Trophoblast cell (in vitro differentiated cells and primary cell): ENCODE measurements around the gene MED4.
A peak's percentile ranks its signal among the peaks of the same experiment; 100 is the strongest.

Source experiments
- DNase-seq, 2 donors: peaks; one replicate each; pipeline ENCODE4 v3.0.0-alpha.2; 2016
- H2AFZ ChIP-seq: 2 replicates; pipeline ENCODE4 v1.6.1; 2013; ENCODE audit warnings: low read length, moderate library complexity, mild to moderate bottlenecking; ENCODE audit not compliant: insufficient read depth, poor library complexity
- H2AK5ac ChIP-seq: 2 replicates; pipeline ENCODE4 v1.6.1; 2013; ENCODE audit warnings: mild to moderate bottlenecking, low read length
- H2BK120ac ChIP-seq: 2 replicates; pipeline ENCODE4 v1.6.1; 2013; ENCODE audit warnings: low read length, mild to moderate bottlenecking, moderate library complexity; ENCODE audit not compliant: insufficient read depth, poor library complexity
- H2BK12ac ChIP-seq: 2 replicates; pipeline ENCODE4 v1.6.1; 2013; ENCODE audit warnings: mild to moderate bottlenecking, low read length, moderate library complexity
- H2BK5ac ChIP-seq: 2 replicates; pipeline ENCODE4 v1.6.1; 2013; ENCODE audit warnings: low read length, low read depth, moderate library complexity, mild to moderate bottlenecking; ENCODE audit not compliant: poor library complexity
- H3K14ac ChIP-seq: 2 replicates; pipeline ENCODE4 v1.6.1; 2013; ENCODE audit warnings: mild to moderate bottlenecking, low read length
- H3K18ac ChIP-seq: 2 replicates; pipeline ENCODE4 v1.6.1; 2013; ENCODE audit warnings: mild to moderate bottlenecking, low read length
- H3K23ac ChIP-seq: 2 replicates; pipeline ENCODE4 v1.6.1; 2013; ENCODE audit warnings: low read length
- H3K27ac ChIP-seq: 2 replicates; pipeline ENCODE4 v1.5.1; 2013; ENCODE audit warnings: low read depth, mild to moderate bottlenecking, inconsistent platforms, low read length, moderate library complexity
- H3K27me3 ChIP-seq: 2 replicates; pipeline ENCODE4 v1.6.1; 2013; ENCODE audit warnings: inconsistent platforms, mild to moderate bottlenecking, low read length, moderate library complexity; ENCODE audit not compliant: insufficient read depth
- H3K36me3 ChIP-seq, 2 experiments: 1 replicate in 1 of 2; 2 replicates in 1 of 2; pipeline ENCODE4 v1.6.1; 2013; ENCODE audit warnings: low read length in 2 of 2, mild to moderate bottlenecking in 2 of 2, moderate library complexity in 1 of 2; ENCODE audit not compliant: insufficient read depth in 2 of 2, control insufficient read depth in 1 of 2
- H3K4ac ChIP-seq: 2 replicates; pipeline ENCODE4 v1.6.1; 2013; ENCODE audit warnings: low read depth, mild to moderate bottlenecking, low read length, moderate library complexity
- H3K4me1 ChIP-seq, 2 experiments: 1 replicate in 1 of 2; 2 replicates in 1 of 2; pipeline ENCODE4 v1.6.1; 2013; ENCODE audit warnings: low read length in 2 of 2, mild to moderate bottlenecking in 2 of 2, moderate library complexity in 1 of 2; ENCODE audit not compliant: insufficient read depth in 2 of 2, control insufficient read depth in 1 of 2
- H3K4me2 ChIP-seq: 2 replicates; pipeline ENCODE4 v1.6.1; 2013; ENCODE audit warnings: inconsistent platforms, mild to moderate bottlenecking, low read length, moderate library complexity
- H3K4me3 ChIP-seq: 2 replicates; pipeline ENCODE4 v1.5.1; 2013; ENCODE audit warnings: mild to moderate bottlenecking, low read depth, low read length, inconsistent platforms
- H3K79me1 ChIP-seq: one replicate; pipeline ENCODE4 v1.6.1; 2013; ENCODE audit warnings: low read length
- H3K79me2 ChIP-seq: 2 replicates; pipeline ENCODE4 v1.6.1; 2013; ENCODE audit warnings: low read length, mild to moderate bottlenecking; ENCODE audit not compliant: control insufficient read depth, insufficient read depth, poor library complexity
- H3K9ac ChIP-seq: 2 replicates; pipeline ENCODE4 v1.6.1; 2013; ENCODE audit warnings: mild to moderate bottlenecking, low read length
- H3K9me3 ChIP-seq: 2 replicates; pipeline ENCODE4 v1.6.1; 2013; ENCODE audit warnings: low read depth, mild to moderate bottlenecking, control low read depth, inconsistent platforms, low read length; ENCODE audit not compliant: insufficient read depth
- H4K12ac ChIP-seq: 2 replicates; pipeline ENCODE4 v1.6.1; 2013; ENCODE audit warnings: low read depth, mild to moderate bottlenecking, low read length, moderate library complexity
- H4K8ac ChIP-seq: 2 replicates; pipeline ENCODE4 v1.6.1; 2013; ENCODE audit warnings: low read depth, mild to moderate bottlenecking, low read length, moderate library complexity
- H4K91ac ChIP-seq: one replicate; pipeline ENCODE4 v1.6.1; 2013; ENCODE audit warnings: low read depth, mild to moderate bottlenecking, low read length, moderate library complexity
- WGBS: extraction: QIAGEN DNeasy Blood & Tissue Kit; methylation state at CpG from one replicate; pipeline ENCODE4 v1.1.7; 2013; ENCODE audit warnings: missing lambda C conversion rate; ENCODE audit not compliant: insufficient read length, insufficient coverage; ENCODE audit errors: extremely low coverage; 5-methylcytosine and 5-hydroxymethylcytosine counted together

MED4 gene

DNA sequence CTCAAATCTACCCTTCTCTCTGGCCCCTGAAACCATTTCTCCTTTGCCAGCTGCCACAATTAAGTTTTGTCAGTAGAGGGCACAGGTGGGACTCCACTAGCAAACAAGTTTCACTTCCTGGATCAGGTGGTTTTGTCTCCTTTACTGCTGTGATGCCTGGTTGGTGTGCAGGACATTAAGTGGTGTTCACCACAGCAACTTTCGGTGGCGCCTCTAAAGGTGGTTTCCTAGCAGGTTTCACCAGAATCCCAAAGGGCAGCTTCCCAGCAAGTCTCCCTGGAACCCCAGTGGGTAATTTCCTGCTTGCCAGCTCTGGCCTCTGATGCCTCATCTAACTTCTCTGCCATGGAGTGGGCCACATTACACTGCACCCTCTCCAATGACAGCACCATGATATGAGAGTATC lies 16.6 kb downstream of the MED4 start:
- no CpG with 5 or more reads among the region's 2 CpGs for WGBS

DNA sequence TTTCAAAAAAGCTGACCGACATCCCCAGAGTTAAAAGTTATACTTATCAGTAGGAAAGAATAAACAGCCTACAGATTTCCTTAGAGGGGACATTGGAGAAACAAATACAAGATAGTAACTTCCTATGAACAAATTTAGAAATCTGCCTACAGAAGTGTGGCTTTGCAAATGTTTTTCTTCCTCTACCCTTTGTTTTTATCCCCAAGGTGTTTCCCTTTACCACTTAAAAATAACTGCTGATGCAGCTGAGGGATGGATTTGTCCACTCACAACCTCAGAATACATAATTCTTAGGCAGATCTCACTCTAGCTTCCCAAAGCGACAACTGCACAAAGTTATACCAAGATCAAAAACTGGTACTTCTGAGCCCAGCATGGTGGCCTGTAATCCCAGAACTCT lies 20.9 kb downstream of the MED4 start:
- Histone ChIP-seq H2BK5ac (no peak overlapping the region), H3K27ac (no peak overlapping the region), H3K9ac (no peak overlapping the region), H4K91ac (no peak overlapping the region), H3K4me3 (no peak overlapping the region), H3K4me2 (no peak overlapping the region), H3K14ac (no peak overlapping the region), H3K36me3 (peaks cover 26 to 40% of the 10 kb centered on the region in 2 experiments), H3K23ac (no peak overlapping the region), H4K8ac (peak overlapping the region; percentile 28), H4K12ac (no peak overlapping the region), H3K18ac (no peak overlapping the region), H2AFZ (no peak overlapping the region), H2BK12ac (no peak overlapping the region), H3K27me3 (no peaks in the 10 kb centered on the region), H2BK120ac (no peak overlapping the region), H3K9me3 (peaks cover 17% of the 10 kb centered on the region), H3K79me2 (no peaks in the 10 kb centered on the region), H3K4me1 (no peaks in the 10 kb centered on the region), H3K79me1 (no peaks in the 10 kb centered on the region), H2AK5ac (no peak overlapping the region), H3K4ac (no peak overlapping the region)
- WGBS: no CpG with 5 or more reads among the region's 2 CpGs
- no peak for DNase-seq

More for the DNA sequence above, 16.6 kb downstream of the MED4 start:
- Histone ChIP-seq H3K4me3 (peak overlapping the region; percentile 35), H3K9me3 (no peaks in the 10 kb centered on the region), H3K4me2 (no peak overlapping the region), H4K8ac (no peak overlapping the region), H3K79me1 (no peaks in the 10 kb centered on the region), H3K27me3 (no peaks in the 10 kb centered on the region), H3K23ac (no peak overlapping the region), H2BK5ac (no peak overlapping the region), H2AK5ac (no peak overlapping the region), H2BK12ac (no peak overlapping the region), H3K18ac (no peak overlapping the region), H2AFZ (no peak overlapping the region), H3K4me1 (no peaks in the 10 kb centered on the region), H3K79me2 (no peaks in the 10 kb centered on the region), H4K91ac (no peak overlapping the region), H3K14ac (no peak overlapping the region), H2BK120ac (no peak overlapping the region), H3K4ac (no peak overlapping the region), H3K27ac (no peak overlapping the region), H4K12ac (no peak overlapping the region), H3K36me3 (peaks cover 21 to 34% of the 10 kb centered on the region in 2 experiments), H3K9ac (no peak overlapping the region)
- peak in 1 of 2 donors; percentile 32 for DNase-seq

DNA sequence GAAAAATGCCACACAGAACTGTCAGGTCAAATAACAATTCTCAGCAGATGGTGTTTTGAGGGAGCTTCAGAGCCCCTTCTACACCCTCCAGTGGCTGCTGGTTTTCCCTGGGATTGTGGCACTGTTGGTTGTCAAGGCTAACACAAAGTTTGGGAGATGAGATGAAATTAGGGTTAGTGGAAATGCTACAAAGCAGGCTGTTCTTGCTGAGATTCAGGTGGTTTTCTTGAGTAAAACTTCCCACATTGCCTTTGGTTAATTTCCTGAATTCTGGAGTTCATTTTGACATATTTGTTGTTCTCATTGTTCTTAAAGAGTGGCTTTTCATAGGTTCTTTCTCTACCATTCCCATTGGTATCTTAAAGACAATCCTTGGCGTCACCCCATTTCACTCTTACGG lies 22.1 kb downstream of the MED4 start:
- Histone ChIP-seq H2BK5ac (no peak overlapping the region), H3K14ac (no peak overlapping the region), H2AFZ (no peak overlapping the region), H2BK120ac (no peak overlapping the region), H3K79me2 (no peaks in the 10 kb centered on the region), H3K4me2 (no peak overlapping the region), H4K91ac (no peak overlapping the region), H3K23ac (no peak overlapping the region), H3K4ac (no peak overlapping the region), H3K4me1 (no peaks in the 10 kb centered on the region), H2BK12ac (no peak overlapping the region), H4K12ac (no peak overlapping the region), H3K27ac (no peak overlapping the region), H3K4me3 (no peak overlapping the region), H3K9ac (no peak overlapping the region), H2AK5ac (no peak overlapping the region), H3K79me1 (no peaks in the 10 kb centered on the region), H4K8ac (no peak overlapping the region), H3K18ac (no peak overlapping the region), H3K9me3 (peaks cover 17% of the 10 kb centered on the region), H3K27me3 (no peaks in the 10 kb centered on the region), H3K36me3 (peaks cover 21 to 38% of the 10 kb centered on the region in 2 experiments)
- no peak for DNase-seq
- WGBS: no CpG with 5 or more reads among the region's 2 CpGs

DNA sequence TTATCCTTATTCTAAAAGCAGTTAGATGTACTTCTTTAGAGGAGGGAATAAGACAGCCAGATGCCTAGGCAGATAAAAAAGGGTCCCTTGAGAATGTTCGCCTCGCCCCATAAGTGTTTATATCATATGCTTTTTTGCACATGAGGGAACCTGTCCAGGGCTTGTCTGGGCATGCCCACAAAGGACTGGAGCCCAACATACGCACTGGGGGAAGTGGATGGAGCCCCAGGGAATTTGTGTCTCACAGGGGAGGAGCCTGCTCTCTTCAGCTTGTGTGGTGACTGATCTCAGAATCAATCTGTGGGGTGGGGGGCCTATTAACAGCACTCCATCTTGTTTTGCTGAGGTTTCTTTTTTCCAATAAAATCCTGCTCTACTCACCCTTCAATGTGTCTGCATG lies 22.6 kb downstream of the MED4 start:
- no peaks in the 10 kb centered on the region for H3K27me3 ChIP-seq
- WGBS: no CpG with 5 or more reads among the region's 3 CpGs

More for the DNA sequence above, 22.6 kb downstream of the MED4 start:
- Histone ChIP-seq H3K4me1 (no peaks in the 10 kb centered on the region), H4K12ac (no peak overlapping the region), H3K18ac (no peak overlapping the region), H2BK5ac (no peak overlapping the region), H2BK120ac (no peak overlapping the region), H3K27ac (no peak overlapping the region), H2BK12ac (no peak overlapping the region), H3K9ac (no peak overlapping the region), H4K91ac (peak overlapping the region; percentile 42), H3K9me3 (peaks cover 17% of the 10 kb centered on the region), H2AK5ac (no peak overlapping the region), H3K79me1 (no peaks in the 10 kb centered on the region), H3K4ac (no peak overlapping the region), H4K8ac (peak overlapping the region; percentile 44), H3K4me2 (no peak overlapping the region), H3K4me3 (no peak overlapping the region), H3K23ac (no peak overlapping the region), H3K79me2 (no peaks in the 10 kb centered on the region), H3K36me3 (peaks cover 21 to 38% of the 10 kb centered on the region in 2 experiments), H2AFZ (no peak overlapping the region), H3K14ac (no peak overlapping the region)
- no peak for DNase-seq
